ENCODE data around the gene STOML1. TPM values are rescaled to one million over a fixed set of nuclear protein-coding genes. Genes with fewer than 3 reads are reported as not detected.
A peak's percentile ranks its signal among the peaks of the same experiment; 100 is the strongest.
"Not testable (repeated sequence)": the region's sequence is repeated elsewhere in the genome, so short reads cannot be mapped to it uniquely, and the experiment has no call there.

STOML1 gene
- total RNA-seq, 1 experiment from 2014 or later, result 14.6 TPM

DNA sequence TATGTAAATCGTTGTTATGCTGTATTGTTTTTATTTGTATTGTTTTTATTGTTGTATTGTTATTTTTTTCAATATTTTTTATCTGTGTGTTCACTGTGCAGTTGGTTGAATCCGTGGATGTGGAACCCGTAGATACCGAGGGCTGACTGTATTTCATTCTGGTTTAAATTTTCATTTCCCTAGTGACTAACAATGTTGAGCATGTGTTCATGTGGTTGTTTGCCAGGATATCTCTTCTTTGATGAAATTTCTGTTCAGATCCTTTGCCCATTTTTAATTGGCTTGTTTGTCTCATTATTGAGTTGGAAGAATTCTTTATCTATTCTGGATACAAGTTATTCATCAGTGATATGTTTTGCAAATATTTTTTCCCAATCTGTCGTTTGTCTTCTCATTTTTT lies 29.7 kb downstream of the STOML1 start:
- no peak for DNase-seq (ENCODE audit: low spot score)

DNA sequence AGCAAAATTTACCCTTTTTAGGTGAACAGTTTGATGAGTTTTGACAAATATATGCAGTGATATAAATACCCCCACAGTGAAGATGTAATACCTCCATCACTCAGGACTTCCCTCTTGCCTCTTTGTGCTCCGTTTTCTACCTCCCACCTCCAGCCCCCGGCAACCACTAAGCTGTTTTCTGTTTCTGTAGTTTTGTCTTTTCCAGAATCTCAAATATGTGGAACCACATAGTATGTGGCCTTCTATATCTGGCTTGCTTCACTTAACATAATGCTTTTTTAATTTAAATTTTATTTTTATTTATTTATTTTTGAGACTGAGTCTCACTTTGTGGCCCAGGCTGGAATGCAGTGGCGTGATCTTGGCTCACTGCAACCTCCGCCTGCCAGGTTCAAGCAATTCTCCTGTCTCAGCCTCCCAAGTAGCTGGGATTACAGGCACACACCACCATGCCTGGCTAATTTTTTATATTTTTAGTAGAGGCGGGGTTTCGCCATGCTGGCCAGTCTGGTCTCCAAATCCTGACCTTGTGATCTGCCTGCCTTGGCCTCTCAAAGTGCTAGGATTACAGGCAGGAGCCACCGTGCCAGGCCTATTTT lies 31.5 kb downstream of the STOML1 start:
- not testable (repeated sequence) for DNase-seq (ENCODE audit: low spot score)

DNA sequence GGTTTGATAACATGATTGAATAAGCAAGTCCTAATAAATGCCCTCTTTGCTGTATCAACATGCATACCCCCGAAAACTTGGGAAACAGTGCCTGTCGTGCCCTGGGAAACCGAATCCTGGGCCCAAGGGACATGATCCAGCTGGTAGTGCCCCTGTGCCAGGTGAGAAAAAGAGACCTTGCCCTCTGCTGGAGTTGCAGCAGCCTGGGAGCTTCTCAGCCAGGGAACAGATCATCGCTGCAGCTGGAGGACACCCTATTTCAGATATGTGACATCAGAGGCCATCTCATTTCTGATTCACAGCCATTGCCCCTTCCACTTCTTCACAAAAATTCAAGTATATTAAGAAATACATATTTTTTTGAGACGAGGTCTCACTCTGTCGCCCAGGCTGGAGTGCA lies 32.3 kb downstream of the STOML1 start:
- DNase-seq (ENCODE audit: low spot score), result no peak

DNA sequence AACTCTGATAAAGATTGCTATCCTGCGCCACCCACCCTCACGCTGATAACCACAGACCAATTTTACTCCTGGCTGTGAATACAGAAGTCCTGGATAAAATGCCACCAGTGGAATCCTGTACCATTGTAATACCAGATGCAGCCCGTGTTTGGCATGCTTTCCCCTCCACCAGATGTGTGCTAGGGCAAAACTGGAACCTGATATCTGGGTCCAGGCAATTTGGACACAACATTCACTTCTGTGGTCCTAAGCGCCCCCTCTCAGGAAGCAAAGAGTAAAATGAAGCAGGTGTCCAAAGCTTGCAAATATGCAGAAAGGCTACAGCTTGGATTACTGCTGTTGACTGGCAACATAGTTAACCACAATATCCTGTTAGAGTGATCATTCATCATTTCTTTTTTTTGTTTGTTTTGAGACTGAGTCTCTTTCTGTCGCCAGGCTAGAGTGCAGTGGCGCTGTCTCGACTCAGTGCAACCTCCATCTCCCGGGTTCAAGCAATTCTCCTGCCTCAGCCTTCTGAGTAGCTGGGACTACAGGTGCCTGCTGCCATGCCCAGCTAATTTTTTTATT lies 33.0 kb downstream of the STOML1 start:
- peak; percentile 79 for DNase-seq (ENCODE audit: low spot score)

DNA sequence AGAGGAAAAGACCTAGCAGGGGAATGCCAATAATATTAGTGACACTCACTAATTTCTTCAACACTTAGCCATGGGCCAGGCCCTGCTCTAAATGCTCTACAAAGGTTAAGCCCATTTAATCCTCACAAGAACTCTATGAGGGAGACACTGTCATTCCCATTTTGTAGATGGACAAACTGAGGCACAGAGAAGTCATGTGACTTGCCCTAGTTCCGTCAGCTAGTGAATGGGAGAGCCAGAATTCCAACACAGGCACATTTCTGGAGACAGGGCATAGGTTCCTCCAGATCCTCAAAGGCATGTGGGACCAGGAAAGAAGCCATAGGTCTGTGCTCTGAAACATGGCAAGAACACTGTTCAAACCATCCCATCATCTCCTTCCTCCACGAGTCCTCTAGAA lies 34.3 kb downstream of the STOML1 start:
- no peak for DNase-seq (ENCODE audit: low spot score)

DNA sequence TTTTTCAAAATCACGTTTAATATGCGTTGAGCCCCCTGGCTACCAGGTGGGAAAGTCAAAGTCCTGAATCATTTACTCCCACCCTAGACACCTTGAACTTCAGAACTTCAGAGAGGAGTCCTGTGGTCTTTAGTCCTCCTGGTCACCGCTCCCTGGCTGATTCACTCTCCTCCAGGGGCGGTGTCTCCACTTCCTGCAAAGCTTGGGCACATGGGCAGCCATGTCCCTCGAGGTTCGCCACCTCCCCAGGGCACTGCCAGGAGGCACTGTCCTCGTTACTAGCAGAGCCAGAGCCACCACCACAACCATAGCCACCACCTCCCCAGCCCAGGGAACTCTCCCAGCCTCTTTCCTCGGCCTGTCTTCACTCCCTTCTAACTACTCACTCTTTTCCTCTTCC lies 34.8 kb downstream of the STOML1 start:
- DNase-seq (ENCODE audit: low spot score), result peak; percentile 69

DNA sequence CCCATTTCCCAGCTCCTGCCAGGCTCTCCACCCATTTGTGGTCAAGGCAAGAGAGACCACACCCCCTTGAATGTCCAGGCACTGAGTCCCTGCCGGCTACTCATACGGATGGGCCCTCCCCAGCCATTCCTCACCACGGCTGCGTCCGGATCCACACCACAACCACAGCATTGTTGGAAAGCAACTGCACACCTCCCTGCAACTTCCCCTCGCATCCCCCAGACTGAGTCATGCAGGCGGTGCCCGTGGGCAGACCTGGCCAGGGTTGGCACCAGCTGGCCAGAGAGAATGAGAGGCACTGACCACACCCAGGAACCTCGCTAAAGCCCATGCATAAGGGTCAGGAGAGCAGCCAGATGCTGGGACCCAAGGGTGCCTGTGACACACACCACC lies 35.4 kb downstream of the STOML1 start:
- DNase-seq (ENCODE audit: low spot score), result peak; percentile 99

DNA sequence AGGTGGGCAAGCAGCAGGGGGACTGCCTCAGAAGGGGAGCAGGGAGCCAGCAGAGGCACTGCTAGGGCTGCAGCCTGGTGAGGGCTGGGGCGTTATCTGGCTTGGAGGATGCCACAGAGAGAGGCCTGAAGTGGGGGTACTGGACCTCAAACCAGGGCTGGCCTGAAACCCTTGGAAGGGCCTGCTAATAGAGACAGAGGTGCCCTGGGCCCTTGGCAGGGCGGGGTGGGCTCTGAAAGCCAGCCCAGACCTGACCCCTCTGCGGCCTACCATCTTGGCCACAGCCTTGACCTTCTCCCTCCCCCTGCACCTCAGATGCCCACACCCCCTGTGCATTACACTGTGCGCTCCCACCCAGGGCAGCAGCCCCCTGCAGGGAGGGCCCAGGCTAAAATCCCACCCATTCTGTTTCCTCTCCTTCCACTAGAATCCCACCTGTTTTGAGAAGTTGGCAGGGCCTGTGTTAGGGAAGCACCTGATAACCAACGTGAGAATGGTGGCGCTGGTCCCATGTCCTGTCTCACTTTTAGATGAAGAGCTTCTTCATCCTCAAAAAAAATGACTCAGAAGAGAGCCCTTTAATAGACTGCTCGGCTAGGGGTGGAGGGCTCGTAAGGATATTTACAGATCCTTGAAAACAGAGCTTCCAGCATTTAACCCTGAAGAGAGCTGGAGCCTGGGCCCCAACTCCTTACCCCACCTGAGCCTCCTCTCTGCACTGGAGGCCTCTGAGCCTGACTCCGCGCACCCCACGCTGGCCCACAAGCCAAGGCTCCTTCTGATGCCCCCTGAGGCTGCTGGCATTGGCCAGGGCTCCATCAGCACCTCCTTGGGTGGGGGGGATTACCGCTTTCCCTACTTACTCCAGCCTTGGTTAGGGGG lies 36.0 kb downstream of the STOML1 start:
- peak; percentile 86 for DNase-seq (ENCODE audit: low spot score)

DNA sequence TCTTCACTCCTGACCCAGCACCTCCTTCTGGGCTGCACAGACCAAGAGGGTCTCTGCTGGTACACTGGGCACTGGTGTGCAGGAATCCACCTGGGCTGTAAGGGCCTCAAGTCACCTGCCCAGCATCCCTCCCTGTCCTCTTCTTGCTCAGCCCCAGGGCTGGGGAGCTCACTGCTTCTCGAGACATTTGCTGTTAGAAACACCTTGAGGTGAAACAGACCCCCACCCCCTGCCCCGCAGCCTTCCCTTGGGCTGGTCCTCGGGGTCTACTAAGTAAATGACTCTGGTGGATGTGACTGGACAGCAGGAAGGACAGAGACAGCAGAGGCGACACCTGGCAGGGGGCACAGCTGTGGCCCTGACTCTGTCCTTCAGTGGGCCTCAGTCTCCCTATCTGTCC lies 36.8 kb downstream of the STOML1 start:
- no peak for DNase-seq (ENCODE audit: low spot score)

DNA sequence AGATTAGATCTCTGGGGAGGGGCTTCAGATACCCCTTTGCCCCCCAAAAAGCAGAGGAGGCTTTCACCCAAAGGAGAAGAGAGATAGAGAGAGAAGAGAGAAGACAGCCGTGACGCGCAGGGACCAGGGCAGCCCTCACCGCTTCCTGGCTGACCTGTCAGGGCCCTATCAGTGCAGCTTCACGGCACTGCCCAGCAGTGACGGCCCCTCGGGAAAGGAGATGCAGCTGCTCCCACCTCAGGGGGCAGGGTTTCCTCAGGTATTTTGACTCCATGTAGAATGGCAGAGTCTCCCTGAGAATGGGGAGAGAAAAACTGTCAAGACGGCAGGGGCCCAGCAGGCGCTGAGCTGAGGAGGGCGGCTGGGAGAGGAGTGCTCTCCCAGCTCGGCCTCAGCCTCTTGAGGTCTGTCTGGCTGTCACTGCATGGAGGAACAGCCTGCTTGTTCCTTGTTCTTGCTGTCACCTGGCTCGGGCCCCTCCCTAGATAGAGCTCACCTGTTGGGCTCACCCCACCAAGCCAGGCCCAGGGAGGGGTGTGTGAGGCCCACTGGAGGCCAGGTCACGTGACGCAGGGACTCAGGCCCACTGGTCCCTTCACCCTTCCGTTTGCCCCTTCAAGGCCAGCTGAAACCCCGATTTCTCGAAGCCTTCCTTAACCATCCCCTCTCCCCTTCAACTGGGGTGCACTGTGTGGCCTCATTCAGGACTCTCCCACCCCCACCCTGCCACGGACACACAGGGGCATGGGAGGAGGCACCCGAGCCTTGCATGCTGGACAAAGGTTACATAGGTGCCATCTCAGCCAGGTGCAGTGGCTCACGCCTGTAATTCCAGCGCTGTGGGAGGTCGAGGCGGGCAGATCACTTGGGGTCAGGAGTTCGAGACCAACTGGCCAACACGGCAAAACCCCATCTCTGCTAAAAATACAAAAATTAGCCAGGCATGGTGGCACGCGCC lies 37.6 kb downstream of the STOML1 start:
- DNase-seq (ENCODE audit: low spot score), result no peak

DNA sequence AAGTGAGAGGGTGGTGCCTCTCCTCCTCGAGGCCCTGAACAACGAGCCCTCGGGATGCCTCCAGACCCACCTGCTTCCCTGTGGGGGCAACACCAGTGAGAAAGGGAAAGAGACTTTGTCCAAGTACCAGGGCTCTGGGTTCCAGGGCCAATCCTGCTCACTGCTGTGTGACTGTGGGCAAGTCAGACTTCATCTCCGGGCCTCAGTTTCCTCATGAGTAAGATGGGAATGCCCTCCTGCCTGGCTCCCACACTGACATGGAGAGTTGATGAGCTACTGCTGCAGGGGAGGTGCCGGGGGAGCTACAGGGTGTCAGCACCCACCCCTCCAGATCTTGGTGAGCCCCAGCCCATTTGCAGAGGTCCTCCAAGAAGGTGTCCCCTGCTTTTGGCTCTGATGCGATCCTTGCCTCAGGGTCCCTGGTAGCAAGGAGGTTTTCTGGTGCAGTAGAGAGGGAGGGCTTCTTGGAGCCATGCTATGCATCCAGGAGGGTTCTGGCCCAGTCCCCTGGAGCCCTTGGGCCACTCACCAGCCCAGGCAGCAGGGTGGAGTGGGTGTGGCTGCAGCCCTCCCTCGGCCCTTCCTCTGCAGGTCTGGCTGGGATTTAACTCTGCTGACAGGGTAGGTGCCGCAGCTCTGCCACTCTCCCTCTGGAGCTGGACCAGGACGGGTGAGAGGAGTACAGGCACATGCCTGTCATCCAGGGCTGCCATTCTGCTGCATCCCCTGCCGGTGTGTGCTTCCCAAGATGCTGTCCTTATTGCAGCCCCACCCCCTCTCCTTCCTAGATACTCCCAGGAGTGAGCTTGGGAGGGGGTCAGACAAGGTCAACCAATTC lies 39.0 kb downstream of the STOML1 start:
- DNase-seq (ENCODE audit: low spot score), result no peak

DNA sequence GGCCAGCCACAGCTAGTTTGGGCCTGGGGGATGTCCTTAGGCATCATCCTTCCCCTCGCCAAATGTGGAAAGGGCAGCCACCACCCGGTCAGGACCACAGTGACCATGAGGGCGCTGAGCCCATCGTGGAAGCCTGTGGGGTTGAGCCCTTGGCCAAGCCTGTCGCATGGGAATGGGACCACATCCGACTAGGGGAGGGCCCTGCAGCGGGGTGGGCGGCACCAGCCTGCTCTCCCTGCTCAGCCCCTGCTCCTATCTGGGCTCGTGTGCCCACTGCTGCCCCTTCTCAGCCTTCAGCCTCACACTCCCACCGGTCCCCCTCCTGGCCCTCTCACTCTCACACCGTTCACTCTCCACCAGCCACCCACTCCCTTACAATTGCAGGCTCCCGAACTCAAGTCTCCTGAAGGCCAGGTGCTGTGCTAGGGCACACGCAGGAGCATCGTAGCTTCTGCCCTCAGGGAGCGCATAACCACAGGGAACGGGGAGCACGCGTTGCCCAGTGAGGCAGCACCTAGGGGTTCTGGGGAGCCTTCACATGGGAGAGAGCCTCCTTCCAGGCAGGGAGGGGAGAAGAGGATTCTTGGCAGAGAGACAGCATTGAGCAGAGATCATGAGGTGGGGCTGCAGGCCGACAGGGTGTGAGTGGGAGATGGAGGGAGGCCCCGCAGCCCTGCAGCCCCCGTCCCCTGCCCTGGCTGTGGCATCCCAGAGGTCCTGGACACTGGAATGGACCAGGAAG lies 39.8 kb downstream of the STOML1 start:
- no peak for DNase-seq (ENCODE audit: low spot score)

DNA sequence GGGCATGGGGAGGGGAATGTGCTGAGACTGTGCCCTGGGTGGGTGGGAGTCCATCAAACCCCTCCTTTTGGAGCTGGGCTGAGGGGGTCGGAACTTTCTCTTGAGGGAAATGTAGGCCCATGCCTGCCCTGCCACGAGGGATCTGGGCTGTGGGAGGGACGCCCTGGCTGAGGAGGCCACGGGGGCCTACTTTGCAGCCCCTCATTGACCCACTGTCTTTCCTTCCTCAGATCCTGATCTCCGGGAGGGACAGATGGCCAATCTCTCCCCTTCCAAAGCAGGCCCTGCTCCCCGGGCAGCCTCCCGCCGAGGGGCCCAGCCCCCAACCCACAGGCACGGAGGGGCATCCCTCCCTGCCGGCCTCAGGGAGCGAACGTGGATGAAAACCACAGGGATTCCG lies 40.5 kb downstream of the STOML1 start:
- no peak for DNase-seq (ENCODE audit: low spot score)

DNA sequence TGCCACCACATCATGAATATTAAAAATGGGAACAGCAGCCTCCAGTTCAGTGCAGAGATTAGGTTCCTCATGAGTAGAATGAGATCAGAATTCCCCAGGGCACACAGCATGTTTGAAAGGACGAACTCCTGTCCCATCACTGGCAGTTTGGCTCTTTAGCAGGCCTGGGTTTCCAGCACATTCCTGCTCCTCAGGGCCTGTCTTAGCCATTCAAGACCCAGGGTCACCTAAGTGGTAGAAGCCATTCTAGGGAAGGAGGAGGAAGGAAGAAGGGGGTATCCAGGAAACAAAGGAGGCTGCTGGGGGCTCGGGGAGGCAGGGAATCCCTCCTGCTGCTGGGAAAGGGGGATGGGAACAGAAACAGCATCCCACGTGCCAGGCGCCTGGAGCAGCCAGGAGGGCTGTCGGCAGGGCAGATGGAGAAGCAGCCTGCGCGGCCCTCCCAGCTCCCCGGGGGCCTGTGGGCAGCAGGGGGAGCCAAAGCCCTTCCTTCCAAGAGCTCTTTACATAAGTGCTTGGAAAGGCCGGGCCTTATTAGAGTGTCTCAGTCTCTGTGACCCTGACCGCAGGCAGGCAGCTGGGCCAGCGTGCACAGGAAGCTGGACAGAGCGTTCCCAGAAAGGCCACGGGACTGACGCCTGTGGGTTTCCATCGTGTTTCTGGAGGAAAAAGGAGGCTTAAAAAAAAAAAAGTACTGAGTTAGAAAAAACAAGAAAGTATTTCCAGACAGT lies 41.1 kb downstream of the STOML1 start:
- peak; percentile 93 for DNase-seq (ENCODE audit: low spot score)

DNA sequence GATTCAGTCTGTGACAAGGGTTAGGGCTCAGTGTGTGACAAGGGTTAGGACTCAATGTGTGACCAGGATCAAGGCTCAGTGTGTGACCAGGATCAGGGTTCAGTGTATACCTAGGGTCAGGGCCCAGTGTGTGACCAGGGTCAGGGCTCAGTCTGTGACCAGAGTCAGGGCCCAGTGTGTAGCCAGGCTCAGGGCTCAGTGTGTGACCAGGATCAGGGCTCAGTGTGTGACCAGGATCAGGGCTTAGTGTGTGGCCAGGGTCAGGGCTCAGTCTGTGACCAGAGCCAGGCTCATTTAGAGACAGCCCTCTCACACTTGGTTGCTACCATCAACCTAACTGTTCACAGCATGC lies 41.6 kb downstream of the STOML1 start:
- DNase-seq (ENCODE audit: low spot score), result no peak

DNA sequence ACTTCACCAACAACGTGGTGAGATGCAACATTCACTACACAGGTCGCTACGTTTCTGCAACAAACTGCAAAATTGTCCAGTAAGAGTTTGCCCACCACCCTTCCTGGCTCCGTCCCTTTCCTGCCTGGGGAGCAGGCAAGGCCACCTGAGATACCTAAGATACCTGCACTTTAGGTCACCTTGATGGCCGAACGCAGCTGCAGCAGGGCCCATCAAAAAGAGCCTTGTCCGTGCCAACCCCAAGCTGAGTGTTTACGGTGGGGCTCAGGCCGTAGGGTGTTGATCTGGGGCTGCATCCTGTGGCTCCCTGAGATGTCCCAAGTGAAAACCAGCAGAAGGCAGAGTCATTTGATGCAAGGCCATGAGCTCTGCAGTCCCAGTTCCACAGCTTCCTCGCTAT lies 42.6 kb downstream of the STOML1 start:
- DNase-seq (ENCODE audit: low spot score), result no peak

DNA sequence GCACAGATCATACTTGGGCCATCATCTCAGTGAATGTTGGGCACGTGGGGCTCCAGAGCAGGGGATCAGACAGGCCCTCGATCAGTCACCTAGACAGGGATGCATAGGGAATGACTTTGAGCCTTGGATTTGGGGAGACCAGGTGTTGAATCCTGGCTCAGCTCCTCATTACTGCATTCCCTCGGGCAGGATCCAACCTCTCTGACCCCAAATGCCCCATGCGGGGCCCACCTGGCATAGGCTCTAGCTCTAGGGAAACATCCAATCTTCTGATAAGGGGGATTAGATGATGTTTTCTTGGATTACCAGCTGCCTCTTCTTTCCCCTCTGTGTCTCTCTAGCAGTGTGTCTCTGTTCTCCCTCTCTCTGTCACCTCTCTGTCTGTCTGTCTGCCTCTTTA lies 43.1 kb downstream of the STOML1 start:
- no peak for DNase-seq (ENCODE audit: low spot score)

DNA sequence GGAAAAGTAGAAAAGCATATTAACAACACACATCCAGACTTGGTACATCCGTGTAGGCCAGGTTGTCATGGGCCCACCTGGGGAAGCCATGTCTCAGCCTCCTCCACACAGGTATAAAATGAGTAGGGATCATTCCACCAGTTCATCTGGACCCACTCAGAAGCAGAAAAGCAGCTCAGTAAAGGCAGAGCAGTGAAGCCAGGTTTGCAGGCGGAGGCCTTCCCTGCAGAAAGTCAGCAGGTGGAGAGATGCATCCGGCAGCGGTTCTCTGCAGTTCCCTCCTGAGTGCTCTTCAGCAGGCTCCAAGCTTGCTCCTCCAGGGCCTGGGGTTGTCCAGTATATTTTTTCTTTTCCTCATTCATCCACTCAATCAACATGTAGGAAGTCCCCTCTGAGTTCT lies 43.7 kb downstream of the STOML1 start:
- DNase-seq (ENCODE audit: low spot score), result no peak

DNA sequence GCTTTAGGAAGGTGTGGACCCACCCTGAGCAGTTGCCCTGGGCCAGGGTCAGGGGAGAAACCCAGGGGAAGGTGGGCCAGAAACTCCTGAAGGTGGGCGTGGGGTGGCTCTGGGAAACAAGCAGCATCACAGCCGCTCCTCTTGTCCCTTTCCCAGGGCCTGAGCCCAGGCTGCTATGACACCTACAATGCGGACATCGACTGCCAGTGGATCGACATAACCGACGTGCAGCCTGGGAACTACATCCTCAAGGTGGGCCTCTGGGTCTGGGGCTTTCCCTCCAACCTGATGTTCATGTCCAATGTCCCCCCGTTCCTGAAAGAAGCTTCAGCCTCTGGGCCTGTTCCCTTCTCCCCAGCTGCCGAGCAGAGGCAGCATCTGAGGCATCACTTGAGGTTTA lies 44.4 kb downstream of the STOML1 start:
- DNase-seq (ENCODE audit: low spot score), result no peak

Measured in A172 (cell line).